ENCODE measurements around the gene PLEKHA8.

DNA sequence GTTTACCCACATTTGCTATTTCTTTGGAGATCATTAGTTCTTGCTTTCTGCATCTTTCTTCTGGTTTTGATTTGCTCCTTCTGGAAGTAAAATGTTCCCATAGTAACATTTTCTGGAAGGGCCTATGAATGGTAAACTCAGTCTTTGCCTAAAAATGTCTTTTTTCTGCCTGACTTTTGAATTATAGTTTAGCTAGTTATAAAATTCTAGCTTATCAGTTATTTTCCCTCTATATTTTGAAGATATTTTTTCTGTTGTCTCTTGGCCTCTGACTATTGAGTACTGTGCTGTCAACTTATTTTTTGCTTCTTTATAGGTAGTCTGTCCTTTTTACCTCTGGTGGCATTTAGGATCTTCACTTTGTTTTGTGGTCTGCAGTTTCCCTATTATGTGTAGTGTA, 84.9 kb downstream of the PLEKHA8 start:
- TF ChIP-seq, protein P1, sequence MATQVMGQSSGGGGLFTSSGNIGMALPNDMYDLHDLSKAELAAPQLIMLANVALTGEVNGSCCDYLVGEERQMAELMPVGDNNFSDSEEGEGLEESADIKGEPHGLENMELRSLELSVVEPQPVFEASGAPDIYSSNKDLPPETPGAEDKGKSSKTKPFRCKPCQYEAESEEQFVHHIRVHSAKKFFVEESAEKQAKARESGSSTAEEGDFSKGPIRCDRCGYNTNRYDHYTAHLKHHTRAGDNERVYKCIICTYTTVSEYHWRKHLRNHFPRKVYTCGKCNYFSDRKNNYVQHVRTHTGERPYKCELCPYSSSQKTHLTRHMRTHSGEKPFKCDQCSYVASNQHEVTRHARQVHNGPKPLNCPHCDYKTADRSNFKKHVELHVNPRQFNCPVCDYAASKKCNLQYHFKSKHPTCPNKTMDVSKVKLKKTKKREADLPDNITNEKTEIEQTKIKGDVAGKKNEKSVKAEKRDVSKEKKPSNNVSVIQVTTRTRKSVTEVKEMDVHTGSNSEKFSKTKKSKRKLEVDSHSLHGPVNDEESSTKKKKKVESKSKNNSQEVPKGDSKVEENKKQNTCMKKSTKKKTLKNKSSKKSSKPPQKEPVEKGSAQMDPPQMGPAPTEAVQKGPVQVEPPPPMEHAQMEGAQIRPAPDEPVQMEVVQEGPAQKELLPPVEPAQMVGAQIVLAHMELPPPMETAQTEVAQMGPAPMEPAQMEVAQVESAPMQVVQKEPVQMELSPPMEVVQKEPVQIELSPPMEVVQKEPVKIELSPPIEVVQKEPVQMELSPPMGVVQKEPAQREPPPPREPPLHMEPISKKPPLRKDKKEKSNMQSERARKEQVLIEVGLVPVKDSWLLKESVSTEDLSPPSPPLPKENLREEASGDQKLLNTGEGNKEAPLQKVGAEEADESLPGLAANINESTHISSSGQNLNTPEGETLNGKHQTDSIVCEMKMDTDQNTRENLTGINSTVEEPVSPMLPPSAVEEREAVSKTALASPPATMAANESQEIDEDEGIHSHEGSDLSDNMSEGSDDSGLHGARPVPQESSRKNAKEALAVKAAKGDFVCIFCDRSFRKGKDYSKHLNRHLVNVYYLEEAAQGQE (IDR thresholded peaks at IDR 0.05; ENCODE audit: insufficient read depth in 1 of 2, low read depth in 2 of 2, low read length in 2 of 2) = no peak
- TF ChIP-seq TAF1 (IDR thresholded peaks at IDR 0.05; ENCODE audit: borderline replicate concordance, insufficient read depth, low read length) = no peak
